Astrocyte (in vitro differentiated cells and primary cell): Measurements from ENCODE around the gene CDC42EP3. TPM values are rescaled to one million over a fixed set of nuclear protein-coding genes. Genes with fewer than 3 reads are reported as not detected.

Experiments
- DNase-seq: peaks from one replicate; pipeline ENCODE4 v3.0.0-alpha.2; 2010; ENCODE audit warnings: low read depth
- FAIRE-seq: peaks from 2 replicates; lab custom pipeline; 2011; peaks lifted over from hg19 to GRCh38; lab: Jason Lieb, UNC
- H2AFZ ChIP-seq: 2 replicates; pipeline ENCODE4 v1.6.0; 2012; ENCODE audit warnings: low read depth, low read length, inconsistent platforms
- H3K27ac ChIP-seq: 2 replicates; pipeline ENCODE4 v1.5.1; 2011; ENCODE audit warnings: low read depth, low read length, inconsistent platforms
- H3K27me3 ChIP-seq: 2 replicates; pipeline ENCODE4 v1.6.0; 2011; ENCODE audit warnings: low read length, inconsistent platforms; ENCODE audit not compliant: insufficient read depth
- H3K36me3 ChIP-seq: 2 replicates; pipeline ENCODE4 v1.5.1; 2011; ENCODE audit warnings: low read length, inconsistent platforms; ENCODE audit not compliant: insufficient read depth
- H3K4me1 ChIP-seq: 2 replicates; pipeline ENCODE4 v1.5.1; 2011; ENCODE audit warnings: low read length, inconsistent platforms; ENCODE audit not compliant: insufficient read depth
- H3K4me2 ChIP-seq: 2 replicates; pipeline ENCODE4 v1.6.0; 2012; ENCODE audit warnings: low read length, inconsistent platforms
- H3K4me3 ChIP-seq: 2 replicates; pipeline ENCODE4 v1.5.1; 2011; ENCODE audit warnings: low read depth, mild to moderate bottlenecking, low read length, inconsistent platforms; ENCODE audit not compliant: insufficient read depth
- H3K79me2 ChIP-seq: 2 replicates; pipeline ENCODE4 v1.6.0; 2012; ENCODE audit warnings: mild to moderate bottlenecking, low read length, inconsistent platforms; ENCODE audit not compliant: insufficient read depth
- H3K9ac ChIP-seq: 2 replicates; pipeline ENCODE4 v1.6.0; 2012; ENCODE audit warnings: mild to moderate bottlenecking, low read length, inconsistent platforms
- H3K9me3 ChIP-seq: 2 replicates; pipeline ENCODE4 v1.5.1; 2012; ENCODE audit warnings: low read depth, mild to moderate bottlenecking, low read length, inconsistent platforms; ENCODE audit not compliant: insufficient read depth
- H4K20me1 ChIP-seq: 2 replicates; pipeline ENCODE4 v1.6.0; 2012; ENCODE audit warnings: low read length, inconsistent platforms; ENCODE audit not compliant: insufficient read depth
- H3K27ac Mint-ChIP-seq: one replicate; pipeline ENCODE4 v1.8.0; 2021; ENCODE audit warnings: mild to moderate bottlenecking, mixed read lengths; ENCODE audit not compliant: unreplicated experiment
- H3K27me3 Mint-ChIP-seq: one replicate; pipeline ENCODE4 v1.8.0; 2021; ENCODE audit warnings: low read depth, mixed read lengths; ENCODE audit not compliant: unreplicated experiment
- H3K36me3 Mint-ChIP-seq: one replicate; pipeline ENCODE4 v1.8.0; 2021; ENCODE audit warnings: low read depth, mixed read lengths; ENCODE audit not compliant: unreplicated experiment
- H3K4me1 Mint-ChIP-seq: one replicate; pipeline ENCODE4 v1.8.0; 2021; ENCODE audit warnings: low read depth, mixed read lengths; ENCODE audit not compliant: unreplicated experiment
- H3K4me3 Mint-ChIP-seq: one replicate; pipeline ENCODE4 v1.8.0; 2021; ENCODE audit warnings: mild to moderate bottlenecking, moderate library complexity, mixed read lengths; ENCODE audit not compliant: unreplicated experiment
- H3K9me3 Mint-ChIP-seq: one replicate; pipeline ENCODE4 v1.8.0; 2021; ENCODE audit warnings: mild to moderate bottlenecking, mixed read lengths; ENCODE audit not compliant: unreplicated experiment
- EZH2 ChIP-seq: IDR thresholded peaks from 2 replicates; pipeline ENCODE4 v1.6.1; 2012; ENCODE audit warnings: mild to moderate bottlenecking, low read length, inconsistent platforms; ENCODE audit not compliant: insufficient read depth
- total RNA-seq: library from RNA; stranded (reverse); gene quantifications from 2 replicates; pipeline ENCODE4 v1.2.1, GENCODE V29; 2021
- TF ChIP-seq, protein P1 (sequence below): IDR thresholded peaks from 2 replicates; pipeline ENCODE4 v1.5.1; 2011; ENCODE audit warnings: low read depth, mild to moderate bottlenecking, inconsistent platforms, low read length, moderate library complexity; ENCODE audit not compliant: insufficient read depth

CDC42EP3 gene
- total RNA-seq, 1 donor from 2014 or later, result 94.3 TPM

DNA sequence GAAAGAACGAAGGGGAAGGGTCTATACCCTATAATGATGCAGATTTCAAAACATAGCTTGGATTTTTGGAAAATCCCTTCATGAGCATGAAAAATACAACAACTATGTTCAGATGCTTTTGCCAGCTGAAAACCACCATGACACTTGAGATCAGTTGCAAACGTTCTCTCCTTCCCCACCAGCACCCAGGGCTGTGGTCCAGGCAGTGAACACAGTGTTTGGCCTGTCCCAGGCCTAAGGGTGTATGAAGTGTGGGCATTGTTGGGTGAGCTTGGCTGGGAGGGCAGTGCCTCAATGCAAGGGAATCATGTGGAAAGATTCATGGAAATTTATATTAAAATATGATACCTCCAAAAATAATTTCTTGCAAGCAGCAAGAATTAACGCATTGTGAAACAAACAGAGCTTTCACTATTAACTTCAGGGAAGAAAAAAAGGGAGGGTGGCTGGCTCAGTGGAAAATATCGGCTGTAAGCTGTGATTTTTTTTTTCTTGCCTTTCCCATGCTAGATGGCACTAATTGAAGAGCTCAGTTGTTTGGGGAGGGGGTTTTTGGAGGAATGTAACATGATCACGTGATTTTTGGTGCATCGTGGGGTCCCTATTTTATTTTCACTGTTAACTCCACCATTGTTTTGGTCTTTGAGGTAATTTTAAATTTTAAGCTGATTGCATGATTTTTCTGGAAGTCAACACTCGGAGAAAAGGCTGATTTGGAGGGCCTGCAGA lies 52.0 kb downstream of the CDC42EP3 start:
- no peak overlapping the region for H3K4me3 Mint-ChIP-seq

DNA sequence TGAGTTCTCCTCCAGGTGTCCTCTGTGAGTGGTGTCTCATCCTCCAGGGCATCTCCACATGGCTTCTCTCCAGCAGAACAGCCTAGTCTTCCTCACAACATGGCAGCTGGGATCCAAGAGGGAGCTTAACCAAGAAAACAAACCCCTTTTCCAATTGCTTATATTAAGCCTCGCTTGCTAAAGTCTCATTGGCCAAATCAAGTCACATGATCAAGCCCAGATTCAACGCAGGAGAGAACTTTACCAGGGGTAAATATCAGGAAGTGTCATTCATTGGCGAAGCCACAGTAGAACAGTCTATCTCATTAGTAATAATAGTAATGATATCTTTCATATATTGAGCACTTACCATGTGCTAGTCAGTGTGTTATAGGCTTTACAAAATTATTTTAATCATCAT lies 53.1 kb downstream of the CDC42EP3 start:
- Mint-ChIP-seq H3K9me3 (no peaks in the 10 kb centered on the region), H3K4me3 (no peak overlapping the region), H3K4me1 (peaks cover 16% of the 10 kb centered on the region), H3K27ac (no peak overlapping the region), H3K27me3 (no peaks in the 10 kb centered on the region), H3K36me3 (no peaks in the 10 kb centered on the region)
- no peaks in the 10 kb centered on the region for H4K20me1 ChIP-seq
- H3K79me2 ChIP-seq, result no peaks in the 10 kb centered on the region
- H3K9ac ChIP-seq, result no peak overlapping the region
- FAIRE-seq (no peak), DNase-seq (no peak)
- H3K4me3 ChIP-seq, result no peak overlapping the region
- no peak overlapping the region for H2AFZ ChIP-seq
- TF ChIP-seq, protein P1, sequence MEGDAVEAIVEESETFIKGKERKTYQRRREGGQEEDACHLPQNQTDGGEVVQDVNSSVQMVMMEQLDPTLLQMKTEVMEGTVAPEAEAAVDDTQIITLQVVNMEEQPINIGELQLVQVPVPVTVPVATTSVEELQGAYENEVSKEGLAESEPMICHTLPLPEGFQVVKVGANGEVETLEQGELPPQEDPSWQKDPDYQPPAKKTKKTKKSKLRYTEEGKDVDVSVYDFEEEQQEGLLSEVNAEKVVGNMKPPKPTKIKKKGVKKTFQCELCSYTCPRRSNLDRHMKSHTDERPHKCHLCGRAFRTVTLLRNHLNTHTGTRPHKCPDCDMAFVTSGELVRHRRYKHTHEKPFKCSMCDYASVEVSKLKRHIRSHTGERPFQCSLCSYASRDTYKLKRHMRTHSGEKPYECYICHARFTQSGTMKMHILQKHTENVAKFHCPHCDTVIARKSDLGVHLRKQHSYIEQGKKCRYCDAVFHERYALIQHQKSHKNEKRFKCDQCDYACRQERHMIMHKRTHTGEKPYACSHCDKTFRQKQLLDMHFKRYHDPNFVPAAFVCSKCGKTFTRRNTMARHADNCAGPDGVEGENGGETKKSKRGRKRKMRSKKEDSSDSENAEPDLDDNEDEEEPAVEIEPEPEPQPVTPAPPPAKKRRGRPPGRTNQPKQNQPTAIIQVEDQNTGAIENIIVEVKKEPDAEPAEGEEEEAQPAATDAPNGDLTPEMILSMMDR, result no peak
- TF ChIP-seq EZH2, result no peak
- H3K27me3 ChIP-seq, result no peaks in the 10 kb centered on the region
- H3K36me3 ChIP-seq, result no peaks in the 10 kb centered on the region
- H3K4me2 ChIP-seq, result no peak overlapping the region
- peaks cover 10% of the 10 kb centered on the region for H3K4me1 ChIP-seq
- H3K27ac ChIP-seq, result no peak overlapping the region
- H3K9me3 ChIP-seq, result no peaks in the 10 kb centered on the region

More for the DNA sequence above, 52.0 kb downstream of the CDC42EP3 start:
- no peak overlapping the region for H3K4me2 ChIP-seq
- H2AFZ ChIP-seq, result no peak overlapping the region
- H3K36me3 ChIP-seq, result no peaks in the 10 kb centered on the region
- Mint-ChIP-seq H3K27me3 (no peaks in the 10 kb centered on the region), H3K27ac (no peak overlapping the region), H3K9me3 (no peaks in the 10 kb centered on the region), H3K4me1 (peaks cover 21% of the 10 kb centered on the region), H3K36me3 (no peaks in the 10 kb centered on the region)
- no peak for FAIRE-seq
- H3K9me3 ChIP-seq, result no peaks in the 10 kb centered on the region
- TF ChIP-seq, protein P1, result no peak
- no peak for TF ChIP-seq EZH2
- no peak overlapping the region for H3K9ac ChIP-seq
- no peak for DNase-seq
- peaks cover 13% of the 10 kb centered on the region for H3K4me1 ChIP-seq
- H3K79me2 ChIP-seq, result no peaks in the 10 kb centered on the region
- H3K27me3 ChIP-seq, result no peaks in the 10 kb centered on the region
- H3K4me3 ChIP-seq, result no peak overlapping the region
- no peak overlapping the region for H3K27ac ChIP-seq
- H4K20me1 ChIP-seq, result no peaks in the 10 kb centered on the region
